Measurements from ENCODE around the gene ZCWPW1. TPM values are rescaled to one million over a fixed set of nuclear protein-coding genes. Genes with fewer than 3 reads are reported as not detected.
"Not testable (repeated sequence)": the region's sequence is repeated elsewhere in the genome, so short reads cannot be mapped to it uniquely, and the experiment has no call there.

The ZCWPW1 gene
- total and polyA plus RNA-seq, 2 experiments from 2014 or later, result 7.9 to 13.0 TPM

DNA sequence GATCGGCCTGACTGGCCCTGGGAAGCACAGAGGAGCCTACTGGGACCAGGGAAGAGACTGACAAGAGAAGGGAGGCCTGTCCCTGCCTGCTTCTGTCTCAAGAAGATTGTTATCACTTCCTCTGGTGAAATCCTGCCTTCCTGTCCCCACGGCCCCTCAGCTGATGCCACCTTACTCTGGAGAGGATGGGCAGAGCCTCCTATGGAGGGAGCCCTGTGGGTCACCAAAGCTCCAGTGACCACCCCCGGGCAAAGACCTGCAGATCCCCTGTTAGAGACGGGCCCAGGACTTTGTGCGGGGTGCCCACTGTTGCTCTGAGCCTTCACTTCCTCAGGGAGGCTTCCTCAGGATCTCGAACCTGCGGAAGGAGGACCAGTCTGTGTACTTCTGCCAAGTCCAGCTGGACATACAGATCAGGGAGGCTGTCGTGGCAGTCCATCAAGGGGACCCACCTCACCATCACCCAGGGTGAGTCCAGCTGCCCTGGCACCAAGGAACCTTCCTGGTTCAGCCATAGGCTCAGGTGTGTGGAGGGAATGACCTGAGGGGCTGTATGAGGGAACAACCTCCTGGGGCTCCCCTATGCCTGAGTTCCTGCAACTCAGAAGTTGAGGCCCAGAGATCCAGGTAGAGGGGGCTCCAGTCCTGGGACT, 72.0 kb downstream of the ZCWPW1 start:
- no peaks in the 10 kb centered on the region for H3K9me3 ChIP-seq (ENCODE audit: low read depth)
- H3K4me3 ChIP-seq, result no peak overlapping the region

DNA sequence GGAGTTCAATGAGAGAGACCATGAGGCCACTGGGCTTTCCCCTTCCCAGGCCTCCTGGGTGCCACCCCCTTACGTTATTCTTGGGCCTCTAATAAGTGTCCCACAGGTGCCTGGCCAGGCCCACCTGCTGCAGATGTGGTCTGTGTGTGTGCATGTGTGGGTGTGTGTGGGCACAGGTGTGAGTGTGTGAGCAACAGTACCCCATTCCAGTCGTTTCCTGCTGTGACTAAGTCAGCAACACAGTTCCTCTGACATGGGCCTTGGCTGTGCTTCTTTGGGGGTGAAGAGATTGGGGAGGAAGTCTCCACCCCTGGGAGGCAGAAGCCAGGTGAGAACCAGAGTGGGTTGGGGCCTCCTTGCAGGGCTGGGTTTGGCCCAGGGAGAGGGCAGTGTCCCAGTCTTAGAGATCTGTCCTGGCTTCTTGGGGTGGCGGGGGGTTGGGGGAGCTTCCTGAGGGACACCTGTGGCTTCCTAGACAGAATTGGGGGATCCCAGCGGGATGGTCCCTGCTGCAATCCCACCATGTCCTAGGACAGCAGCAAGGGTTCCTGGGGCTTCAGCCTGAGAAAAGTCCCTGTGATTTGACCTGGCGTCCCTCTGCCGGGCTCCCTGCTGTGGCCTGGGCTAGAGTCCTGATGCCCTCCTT, 74.7 kb downstream of the ZCWPW1 start:
- Histone ChIP-seq H3K9me3 (ENCODE audit: low read depth) (no peaks in the 10 kb centered on the region), H3K4me3 (no peak overlapping the region), H3K27ac (no peak overlapping the region), H3K27me3 (no peaks in the 10 kb centered on the region), H3K4me1 (ENCODE audit: low read depth) (no peaks in the 10 kb centered on the region), H3K36me3 (peaks cover 33% of the 10 kb centered on the region)
- TF ChIP-seq, protein P1, sequence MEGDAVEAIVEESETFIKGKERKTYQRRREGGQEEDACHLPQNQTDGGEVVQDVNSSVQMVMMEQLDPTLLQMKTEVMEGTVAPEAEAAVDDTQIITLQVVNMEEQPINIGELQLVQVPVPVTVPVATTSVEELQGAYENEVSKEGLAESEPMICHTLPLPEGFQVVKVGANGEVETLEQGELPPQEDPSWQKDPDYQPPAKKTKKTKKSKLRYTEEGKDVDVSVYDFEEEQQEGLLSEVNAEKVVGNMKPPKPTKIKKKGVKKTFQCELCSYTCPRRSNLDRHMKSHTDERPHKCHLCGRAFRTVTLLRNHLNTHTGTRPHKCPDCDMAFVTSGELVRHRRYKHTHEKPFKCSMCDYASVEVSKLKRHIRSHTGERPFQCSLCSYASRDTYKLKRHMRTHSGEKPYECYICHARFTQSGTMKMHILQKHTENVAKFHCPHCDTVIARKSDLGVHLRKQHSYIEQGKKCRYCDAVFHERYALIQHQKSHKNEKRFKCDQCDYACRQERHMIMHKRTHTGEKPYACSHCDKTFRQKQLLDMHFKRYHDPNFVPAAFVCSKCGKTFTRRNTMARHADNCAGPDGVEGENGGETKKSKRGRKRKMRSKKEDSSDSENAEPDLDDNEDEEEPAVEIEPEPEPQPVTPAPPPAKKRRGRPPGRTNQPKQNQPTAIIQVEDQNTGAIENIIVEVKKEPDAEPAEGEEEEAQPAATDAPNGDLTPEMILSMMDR (IDR thresholded peaks at IDR 0.05; ENCODE audit: low read depth, low read length), result no peak
- no peak for DNase-seq (ENCODE audit: low read depth in 1 of 2, low spot score in 1 of 2)

More for the DNA sequence above, 72.0 kb downstream of the ZCWPW1 start:
- Histone ChIP-seq H3K27me3 (no peaks in the 10 kb centered on the region), H3K36me3 (peaks cover 37% of the 10 kb centered on the region), H3K27ac (no peak overlapping the region), H3K4me1 (ENCODE audit: low read depth) (no peaks in the 10 kb centered on the region)
- no peak for DNase-seq (ENCODE audit: low read depth in 1 of 2, low spot score in 1 of 2)
- TF ChIP-seq, protein P1 (IDR thresholded peaks at IDR 0.05; ENCODE audit: low read depth, low read length), result no peak

DNA sequence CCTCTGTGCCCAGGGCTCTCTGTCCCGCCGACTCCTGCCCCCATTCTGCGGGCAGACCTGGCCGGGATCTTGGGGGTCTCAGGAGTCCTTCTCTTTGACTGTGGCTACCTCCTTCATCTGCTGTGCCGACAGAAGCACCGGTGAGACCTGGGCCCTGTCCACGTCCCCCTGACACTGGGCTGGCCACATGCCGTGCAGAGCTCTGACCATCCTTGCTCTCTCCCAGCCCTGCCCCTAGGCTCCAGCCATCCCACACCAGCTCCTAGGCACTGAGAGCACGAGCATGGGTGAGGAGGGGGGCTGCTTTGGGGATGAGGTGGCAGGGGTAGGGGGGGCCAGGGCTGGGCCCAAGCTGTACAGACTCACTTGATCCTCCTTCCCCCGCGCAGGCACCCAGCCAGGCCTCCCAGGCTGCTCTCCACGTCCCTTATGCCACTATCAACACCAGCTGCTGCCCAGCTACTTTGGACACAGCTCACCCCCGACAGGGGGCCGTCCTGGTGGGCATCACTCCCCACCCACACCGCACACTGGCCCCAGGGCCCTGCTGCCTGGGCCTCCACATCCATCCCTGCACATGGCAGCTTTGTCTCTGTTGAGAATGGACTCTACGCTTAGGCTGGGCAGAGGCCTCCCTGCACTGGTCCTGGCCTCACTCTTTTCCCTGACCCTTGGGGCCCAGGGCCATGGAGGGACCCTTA, 75.4 kb downstream of the ZCWPW1 start:
- TF ChIP-seq, protein P1 (IDR thresholded peaks at IDR 0.05; ENCODE audit: low read depth, low read length), result no peak
- DNase-seq (ENCODE audit: low read depth in 1 of 2, low spot score in 1 of 2), result no peak
- H3K4me3 ChIP-seq, result no peak overlapping the region
- no peaks in the 10 kb centered on the region for H3K4me1 ChIP-seq (ENCODE audit: low read depth)
- H3K36me3 ChIP-seq, result peaks cover 34% of the 10 kb centered on the region
- no peaks in the 10 kb centered on the region for H3K9me3 ChIP-seq (ENCODE audit: low read depth)
- no peaks in the 10 kb centered on the region for H3K27me3 ChIP-seq
- H3K27ac ChIP-seq, result no peak overlapping the region

DNA sequence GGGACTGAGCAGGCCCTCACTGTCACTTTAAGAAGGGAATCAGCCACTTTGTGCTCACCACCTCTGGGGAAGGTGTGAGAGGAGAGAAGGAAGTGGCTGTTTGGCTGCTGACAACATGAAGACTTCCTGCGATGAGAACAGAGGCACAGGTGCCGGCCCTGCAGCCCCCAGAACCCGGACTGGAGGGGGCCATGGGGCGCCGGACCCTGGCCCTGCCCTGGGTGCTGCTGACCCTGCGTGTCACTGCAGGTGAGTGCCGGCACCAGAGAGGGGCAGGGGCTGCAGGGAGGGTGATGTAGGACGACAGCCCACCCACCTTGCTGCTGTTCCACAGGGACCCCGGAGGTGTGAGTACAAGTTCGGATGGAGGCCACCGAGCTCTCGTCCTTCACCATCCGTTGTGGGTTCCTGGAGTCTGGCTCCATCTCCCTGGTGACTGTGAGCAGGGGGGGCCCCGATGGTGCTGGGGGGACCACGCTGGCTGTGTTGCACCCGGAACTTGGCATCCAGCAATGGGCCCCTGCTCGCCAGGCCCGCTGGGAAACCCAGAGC, 76.2 kb downstream of the ZCWPW1 start:
- peaks cover 42% of the 10 kb centered on the region for H3K36me3 ChIP-seq
- H3K4me1 ChIP-seq (ENCODE audit: low read depth), result not testable (repeated sequence)

DNA sequence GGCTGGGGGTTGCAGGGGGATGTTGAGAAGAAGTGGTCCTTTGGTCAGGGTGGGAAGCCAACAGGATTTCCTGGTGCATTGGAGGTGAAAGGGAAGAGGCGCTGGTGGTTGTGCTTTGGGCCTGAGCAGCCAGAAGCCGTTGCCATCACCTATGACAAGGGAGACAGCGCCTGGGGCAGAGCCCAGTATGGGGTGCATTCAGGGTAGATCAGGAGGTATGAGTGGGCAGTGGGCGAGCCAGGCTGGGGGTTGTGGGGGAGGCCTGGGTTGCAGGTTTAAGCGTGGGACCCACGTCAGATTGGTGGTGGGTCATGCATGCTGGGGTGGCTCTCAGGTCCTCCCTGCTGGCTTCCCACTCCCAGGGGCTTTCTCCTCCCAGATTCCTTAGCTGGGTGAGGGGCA, 76.8 kb downstream of the ZCWPW1 start:
- Histone ChIP-seq H3K9me3 (ENCODE audit: low read depth) (no peaks in the 10 kb centered on the region), H3K36me3 (peaks cover 48% of the 10 kb centered on the region), H3K4me1 (ENCODE audit: low read depth) (no peaks in the 10 kb centered on the region), H3K27me3 (no peaks in the 10 kb centered on the region), H3K27ac (no peak overlapping the region), H3K4me3 (no peak overlapping the region)
- no peak for DNase-seq (ENCODE audit: low read depth in 1 of 2, low spot score in 1 of 2)
- TF ChIP-seq, protein P1 (IDR thresholded peaks at IDR 0.05; ENCODE audit: low read depth, low read length), result no peak

More for the DNA sequence above, 76.2 kb downstream of the ZCWPW1 start:
- not testable (repeated sequence) for H3K4me3 ChIP-seq; H3K9me3 ChIP-seq (ENCODE audit: low read depth); DNase-seq (ENCODE audit: low read depth in 1 of 2, low spot score in 1 of 2); H3K27ac ChIP-seq; H3K27me3 ChIP-seq

Other genes starting within 250 kb of the ZCWPW1 start
- gene PVRIG, start 208.8 kb downstream of the ZCWPW1 start, total RNA-seq, result 0.15 TPM in 1 of 2 replicates, not detected in the other
- 0.67 and 2.3 TPM in 2 replicates for gene PVRIG, start 208.8 kb downstream of the ZCWPW1 start, polyA plus RNA-seq
- not detected in 2 replicates for gene SPDYE3, start 121.0 kb downstream of the ZCWPW1 start, total RNA-seq
- 6.7 and 8.9 TPM in 2 replicates for gene SPDYE3, start 121.0 kb downstream of the ZCWPW1 start, polyA plus RNA-seq
- gene PILRB, start 70.6 kb downstream of the ZCWPW1 start, total RNA-seq, result 28.5 and 29.1 TPM in 2 replicates
- 29.2 and 31.0 TPM in 2 replicates for gene PILRB, start 70.6 kb downstream of the ZCWPW1 start, polyA plus RNA-seq
- gene PILRA, start 55.2 kb downstream of the ZCWPW1 start, total RNA-seq, result 2.9 and 3.1 TPM in 2 replicates
- 2.3 and 4.0 TPM in 2 replicates for gene PILRA, start 55.2 kb downstream of the ZCWPW1 start, polyA plus RNA-seq
- gene MEPCE, start 1.1 kb upstream of the ZCWPW1 start, total RNA-seq, result 28.5 and 41.7 TPM in 2 replicates
- gene MEPCE, start 1.1 kb upstream of the ZCWPW1 start, polyA plus RNA-seq, result 21.5 and 27.0 TPM in 2 replicates
- 51.5 and 81.5 TPM in 2 replicates for gene PPP1R35, start 7.8 kb upstream of the ZCWPW1 start, total RNA-seq
- gene PPP1R35, start 7.8 kb upstream of the ZCWPW1 start, polyA plus RNA-seq, result 78.7 and 108 TPM in 2 replicates
- 0.28 and 1.6 TPM in 2 replicates for gene SPACDR, start 35.6 kb upstream of the ZCWPW1 start, total RNA-seq
- 0.79 and 1.2 TPM in 2 replicates for gene SPACDR, start 35.6 kb upstream of the ZCWPW1 start, polyA plus RNA-seq
- 103 and 133 TPM in 2 replicates for gene TSC22D4, start 50.5 kb upstream of the ZCWPW1 start, total RNA-seq
- gene TSC22D4, start 50.5 kb upstream of the ZCWPW1 start, polyA plus RNA-seq, result 91.9 and 138 TPM in 2 replicates
- 9.0 and 13.0 TPM in 2 replicates for gene NYAP1, start 55.2 kb upstream of the ZCWPW1 start, total RNA-seq
- gene NYAP1, start 55.2 kb upstream of the ZCWPW1 start, polyA plus RNA-seq, result 0.06 and 0.22 TPM in 2 replicates
- gene AGFG2, start 110.5 kb upstream of the ZCWPW1 start, total RNA-seq, result 18.3 and 21.7 TPM in 2 replicates
- gene AGFG2, start 110.5 kb upstream of the ZCWPW1 start, polyA plus RNA-seq, result 9.3 and 17.0 TPM in 2 replicates
- gene SAP25, start 145.2 kb upstream of the ZCWPW1 start, total RNA-seq, result 1.4 and 1.5 TPM in 2 replicates
- gene SAP25, start 145.2 kb upstream of the ZCWPW1 start, polyA plus RNA-seq, result 2.7 and 3.9 TPM in 2 replicates
- 78.8 and 108 TPM in 2 replicates for gene LRCH4, start 157.4 kb upstream of the ZCWPW1 start, total RNA-seq
- gene LRCH4, start 157.4 kb upstream of the ZCWPW1 start, polyA plus RNA-seq, result 80.9 and 103 TPM in 2 replicates
- 0.78 and 1.9 TPM in 2 replicates for gene FBXO24, start 157.6 kb upstream of the ZCWPW1 start, total RNA-seq
- 2.3 and 4.1 TPM in 2 replicates for gene FBXO24, start 157.6 kb upstream of the ZCWPW1 start, polyA plus RNA-seq
- 43.2 and 46.3 TPM in 2 replicates for gene PCOLCE, start 173.7 kb upstream of the ZCWPW1 start, total RNA-seq
- gene PCOLCE, start 173.7 kb upstream of the ZCWPW1 start, polyA plus RNA-seq, result 70.4 and 111 TPM in 2 replicates
- gene MOSPD3, start 183.8 kb upstream of the ZCWPW1 start, total RNA-seq, result 30.1 and 36.0 TPM in 2 replicates
- 67.8 and 83.3 TPM in 2 replicates for gene MOSPD3, start 183.8 kb upstream of the ZCWPW1 start, polyA plus RNA-seq
- gene TFR2, start 212.8 kb upstream of the ZCWPW1 start, total RNA-seq, result 0.89 and 2.5 TPM in 2 replicates
- 0.39 TPM in 1 of 2 replicates, not detected in the other for gene TFR2, start 212.8 kb upstream of the ZCWPW1 start, polyA plus RNA-seq
- not detected in 2 replicates for gene ACTL6B, start 227.7 kb upstream of the ZCWPW1 start, total RNA-seq
- not detected in 2 replicates for gene ACTL6B, start 227.7 kb upstream of the ZCWPW1 start, polyA plus RNA-seq
- gene GNB2, start 245.0 kb upstream of the ZCWPW1 start, total RNA-seq, result 233 and 234 TPM in 2 replicates
- gene GNB2, start 245.0 kb upstream of the ZCWPW1 start, polyA plus RNA-seq, result 241 and 286 TPM in 2 replicates